Smooth muscle cell of the brain vasculature (primary cell): ENCODE results near the gene TMPRSS7.

Source experiments
- DNase-seq: peaks from one replicate; pipeline ENCODE4 v3.0.0-alpha.2; 2012; ENCODE audit warnings: low read depth, low spot score

TMPRSS7 gene

DNA sequence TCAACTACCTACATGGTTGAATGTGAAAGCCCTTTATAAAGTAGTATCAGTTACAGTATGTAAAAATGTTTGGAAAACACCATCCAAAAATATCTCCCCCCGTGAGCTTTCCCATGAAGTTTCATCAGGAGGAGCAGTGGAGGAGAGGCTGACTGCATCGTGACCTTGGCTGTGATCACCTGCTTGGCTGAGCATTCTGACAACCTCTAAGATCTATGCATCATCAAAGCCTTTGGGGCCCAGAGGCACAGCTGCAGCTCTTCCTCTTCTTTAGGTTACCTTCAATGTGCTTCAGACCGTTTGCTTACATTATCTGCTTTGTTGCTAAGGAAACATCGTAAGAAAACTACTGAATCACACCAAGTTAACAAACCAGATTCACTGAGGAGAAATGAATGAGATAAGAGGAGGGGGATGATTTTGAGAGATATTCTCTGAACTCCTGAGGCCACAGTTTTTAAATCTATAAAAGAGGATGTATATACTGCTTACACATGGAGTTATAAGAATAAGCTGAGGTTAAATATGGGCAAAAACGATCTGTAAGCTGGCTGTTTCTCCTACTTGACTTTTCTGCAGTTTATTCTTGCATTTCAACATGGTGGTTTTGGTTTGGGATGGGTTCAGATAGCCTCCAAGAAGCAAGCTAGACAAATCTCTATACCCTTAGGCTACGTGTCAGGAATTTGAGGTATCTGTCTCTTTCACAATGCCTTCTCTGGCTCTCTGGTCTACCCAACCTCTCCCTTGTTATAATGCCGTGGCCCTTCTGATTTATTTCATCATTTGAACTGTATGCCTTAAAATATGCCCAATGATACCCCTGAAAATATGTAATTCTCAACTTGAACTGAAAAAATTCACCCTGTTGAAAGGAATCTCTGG lies 94.5 kb downstream of the TMPRSS7 start:
- no peak for DNase-seq

DNA sequence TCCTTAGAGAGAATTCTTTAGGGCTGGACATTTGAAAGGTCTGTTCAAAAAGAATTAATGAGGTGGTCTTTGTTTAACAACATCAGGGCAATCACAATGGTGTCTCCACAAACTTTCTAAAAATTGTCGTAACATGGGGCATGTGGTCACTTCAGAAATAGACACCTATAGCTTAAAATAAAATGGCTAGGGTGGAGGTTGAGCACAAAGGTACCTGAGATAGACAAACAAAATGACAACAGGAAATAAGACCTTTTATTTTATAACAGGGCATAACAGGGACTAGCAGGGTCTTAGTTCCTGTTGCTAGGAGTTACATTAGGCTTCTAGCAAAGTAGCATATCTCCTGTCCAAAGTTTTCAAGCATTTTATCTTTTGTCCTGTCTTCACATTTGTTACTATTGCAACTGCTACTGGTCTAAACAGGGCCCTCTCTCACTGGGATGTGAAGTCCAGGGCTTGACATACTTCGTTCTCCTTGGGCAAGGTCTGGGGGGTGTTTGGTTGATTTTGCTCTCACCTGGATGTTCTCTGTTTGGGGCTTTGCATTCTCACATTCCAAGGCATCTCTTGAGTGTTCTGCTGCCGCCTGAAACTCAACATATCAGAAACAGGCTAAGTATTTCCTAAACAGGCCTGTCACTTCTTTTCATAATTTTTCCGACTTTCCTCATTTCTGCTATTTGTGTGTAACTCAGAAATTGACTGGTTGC lies 95.5 kb downstream of the TMPRSS7 start:
- DNase-seq: no peak

DNA sequence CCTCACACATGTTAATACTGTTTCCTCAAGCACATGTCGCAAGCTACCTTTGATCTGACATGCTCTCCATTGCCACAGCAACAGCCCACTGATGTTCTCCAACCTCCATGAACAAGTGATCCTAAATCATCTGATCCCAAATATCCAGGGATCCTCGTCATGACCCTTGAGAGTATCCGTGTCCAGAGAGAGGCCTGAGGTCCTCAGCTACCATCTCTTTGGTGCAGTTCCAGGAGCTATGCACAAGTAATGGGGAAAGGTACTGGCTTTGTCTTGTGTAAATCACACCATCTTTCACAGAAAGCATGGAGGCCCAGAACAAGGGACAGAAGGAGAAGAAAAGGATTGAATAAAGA lies 96.1 kb downstream of the TMPRSS7 start:
- DNase-seq: no peak
